GM19438 (cell line): ENCODE measurements around the gene ALDH3A1.
"Not testable (repeated sequence)": the region's sequence is repeated elsewhere in the genome, so short reads cannot be mapped to it uniquely, and the experiment has no call there.

Experiments
- ATAC-seq: cut with Tn5 transposase; IDR thresholded peaks from one replicate; pipeline ENCODE4 v1.9.1; 2021; ENCODE audit warnings: low read depth; ENCODE audit not compliant: unreplicated experiment

The ALDH3A1 gene

DNA sequence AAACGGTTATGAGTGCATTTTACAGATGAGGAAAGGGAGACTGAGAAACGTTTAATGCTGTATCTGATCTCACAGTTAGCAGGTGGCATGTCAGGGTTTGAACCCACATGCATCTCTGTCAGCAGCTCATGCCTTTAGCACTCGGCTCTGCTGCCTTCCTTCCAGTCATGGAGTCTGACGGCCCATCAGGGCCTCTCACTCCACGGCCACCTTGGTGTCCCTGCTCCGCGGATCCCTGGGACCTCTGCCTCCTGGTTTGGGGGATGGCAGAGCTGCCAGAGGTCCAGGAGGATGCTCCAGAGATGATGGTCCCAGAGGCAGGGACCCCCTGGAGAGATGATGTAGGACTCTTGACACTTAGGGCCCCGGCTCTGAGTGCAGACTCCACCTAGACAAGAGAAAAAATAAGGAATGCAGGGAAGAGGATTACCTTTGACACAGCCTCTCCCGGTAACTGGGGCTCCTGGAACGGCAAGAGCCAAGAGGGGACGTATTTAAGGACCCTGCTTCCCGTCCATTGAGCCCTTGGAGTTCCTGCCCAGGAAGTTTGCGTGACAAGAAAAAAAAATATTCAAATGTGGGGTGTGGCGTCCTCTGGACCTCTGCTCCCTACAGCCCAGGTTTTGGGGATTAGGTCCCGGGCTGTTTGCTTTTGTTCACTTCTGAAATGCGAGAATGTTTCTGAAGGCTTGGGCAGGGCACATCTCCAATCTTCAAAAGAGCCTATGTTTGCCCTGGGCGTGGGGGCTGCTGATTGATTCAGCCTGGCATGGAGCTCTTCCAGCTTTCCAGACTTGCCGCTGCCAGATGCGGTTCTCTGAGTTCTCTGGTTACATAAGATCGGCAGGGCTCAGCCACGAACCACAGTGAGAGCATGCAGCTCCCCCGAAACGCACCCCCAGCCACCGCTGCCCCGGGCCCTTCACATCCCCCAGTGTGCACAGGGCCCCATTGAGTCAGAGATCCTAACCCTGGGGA lies at the start of gene ALDH3A1:
ALDH3A1 (minus strand) TSS at position 470 of the 978 bp plus-strand sequence. CDS start 3,169 bp downstream, outside the sequence.
- ATAC-seq = no peak

DNA sequence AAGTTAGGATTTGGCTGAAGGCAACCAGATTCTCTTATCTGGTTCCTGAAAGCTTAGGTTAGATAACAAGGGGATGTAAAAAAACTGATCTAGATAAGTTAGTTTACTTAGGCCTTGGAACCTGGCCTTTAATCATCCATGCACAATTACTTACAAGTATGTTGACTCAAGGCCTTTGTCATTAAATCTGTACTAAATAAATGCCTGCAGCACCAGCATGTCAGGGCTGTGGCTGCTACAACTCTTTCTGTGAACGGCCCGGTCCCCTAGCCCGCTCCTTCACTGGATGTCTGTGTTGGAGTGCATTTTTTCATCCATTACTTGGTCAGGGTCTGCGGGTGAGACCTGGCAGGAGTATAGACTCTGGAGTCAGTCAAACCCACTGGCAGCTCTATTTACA lies 48.4 kb upstream of the ALDH3A1 start:
- ATAC-seq = no peak

GRCh38 chr17:19791918-19792550 lies 43.9 kb upstream of the ALDH3A1 start:
- no peak for ATAC-seq

DNA sequence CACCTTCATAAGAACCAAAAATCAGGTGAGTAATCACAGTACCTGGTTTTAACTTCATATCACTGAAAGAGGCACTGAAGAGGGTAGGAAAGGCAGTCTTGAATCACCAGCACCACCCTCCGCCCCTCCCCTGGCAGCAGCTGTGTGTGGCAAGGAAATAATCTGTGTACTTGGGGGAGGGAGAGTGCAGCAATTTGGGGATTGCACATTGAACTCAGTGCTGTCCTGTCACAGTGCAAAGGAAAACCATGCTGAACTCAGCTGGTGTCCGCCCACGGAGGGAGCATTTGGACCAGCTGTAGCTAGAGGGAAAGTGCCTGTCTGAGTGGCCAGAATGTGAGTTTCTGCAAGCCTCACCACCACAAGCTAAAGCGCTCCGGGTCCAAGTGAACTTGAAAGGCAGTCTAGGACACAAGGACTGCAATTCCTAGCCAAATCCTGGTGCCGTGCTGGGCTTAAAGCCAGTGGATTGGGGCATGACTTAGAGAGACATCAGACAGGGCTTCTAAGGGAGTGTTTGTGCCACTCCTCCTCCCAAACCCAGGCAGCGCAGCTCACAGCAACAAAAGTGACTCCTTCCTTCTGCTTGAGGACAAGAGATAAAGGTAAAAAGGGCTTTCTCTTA lies 39.7 kb upstream of the ALDH3A1 start:
- no peak for ATAC-seq

DNA sequence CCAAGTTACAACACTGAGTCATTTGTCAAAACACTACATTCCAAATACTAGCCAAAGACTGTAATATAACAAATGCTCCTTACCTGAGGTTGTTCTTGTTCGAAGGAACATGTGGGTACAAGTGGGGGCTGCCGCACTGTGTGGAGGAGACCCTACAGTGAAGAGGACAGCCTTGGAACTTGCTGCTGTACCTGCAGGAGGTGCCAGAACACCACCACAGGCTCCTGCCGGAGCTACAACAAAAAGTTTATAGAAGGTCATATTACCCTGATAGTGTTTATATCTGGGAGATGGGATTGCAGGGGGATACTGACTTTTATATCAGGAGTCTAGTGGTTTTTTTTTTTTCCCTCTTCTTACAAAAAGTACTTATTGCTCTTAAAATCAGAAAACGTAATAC lies 37.8 kb upstream of the ALDH3A1 start:
- no peak for ATAC-seq

- no peak for ATAC-seq
These were observed 33.7 kb upstream of the ALDH3A1 start for GRCh38 chr17:19781488-19782458.

DNA sequence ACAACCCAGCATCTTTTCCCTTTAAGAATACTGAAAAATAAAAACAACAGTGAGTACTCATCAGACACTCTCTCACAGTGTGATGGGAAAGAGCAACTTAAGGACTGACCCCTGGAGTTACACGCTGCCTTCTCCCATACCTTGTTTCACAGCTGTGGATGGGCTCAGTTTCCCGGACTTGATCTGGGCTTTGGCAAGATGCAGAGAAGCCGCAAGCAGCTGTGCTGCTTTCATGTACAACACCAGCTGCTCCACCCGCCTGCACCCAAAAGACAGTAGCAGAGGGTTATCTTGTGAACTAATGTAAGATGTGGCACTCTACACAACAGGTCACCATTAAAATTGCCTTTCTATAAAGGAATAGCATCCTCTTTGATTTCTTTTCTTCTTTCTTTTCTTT lies 32.7 kb upstream of the ALDH3A1 start:
- ATAC-seq = no peak

- ATAC-seq = no peak
These were observed 25.4 kb upstream of the ALDH3A1 start for GRCh38 chr17:19773534-19773933.

DNA sequence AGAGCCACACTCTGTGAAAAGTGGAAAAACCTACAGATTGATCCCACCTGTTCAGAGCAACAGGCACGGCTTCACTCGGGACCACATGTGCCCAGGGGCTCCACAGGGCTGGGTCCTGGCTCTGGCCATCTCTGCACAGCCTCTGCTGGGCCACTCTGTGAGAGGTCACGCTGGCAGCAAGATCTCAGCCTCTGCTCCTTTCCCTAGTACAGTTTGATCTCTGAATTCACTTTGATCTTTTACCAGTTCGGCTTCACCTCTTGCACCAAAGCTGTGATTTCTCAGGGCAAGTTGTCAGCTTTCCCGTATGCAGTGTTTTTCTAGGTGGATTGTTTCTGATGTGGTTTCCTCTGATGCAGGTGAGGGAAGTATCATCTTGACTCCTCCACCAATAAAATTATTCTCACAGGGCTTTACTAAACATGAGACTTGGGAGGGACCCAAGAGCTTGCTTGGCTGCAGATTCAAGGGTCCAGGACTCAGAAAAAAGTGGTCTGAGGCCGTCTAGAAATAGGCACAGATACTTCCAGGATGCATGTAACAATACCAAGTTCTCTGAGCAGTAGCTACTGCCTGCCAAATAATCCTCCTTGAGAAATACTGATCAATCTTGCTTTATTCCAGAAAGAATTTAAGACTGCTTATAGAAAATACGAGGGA lies 24.0 kb upstream of the ALDH3A1 start:
- no peak for ATAC-seq

GRCh38 chr17:19770985-19771735 lies 23.1 kb upstream of the ALDH3A1 start:
- ATAC-seq = no peak

DNA sequence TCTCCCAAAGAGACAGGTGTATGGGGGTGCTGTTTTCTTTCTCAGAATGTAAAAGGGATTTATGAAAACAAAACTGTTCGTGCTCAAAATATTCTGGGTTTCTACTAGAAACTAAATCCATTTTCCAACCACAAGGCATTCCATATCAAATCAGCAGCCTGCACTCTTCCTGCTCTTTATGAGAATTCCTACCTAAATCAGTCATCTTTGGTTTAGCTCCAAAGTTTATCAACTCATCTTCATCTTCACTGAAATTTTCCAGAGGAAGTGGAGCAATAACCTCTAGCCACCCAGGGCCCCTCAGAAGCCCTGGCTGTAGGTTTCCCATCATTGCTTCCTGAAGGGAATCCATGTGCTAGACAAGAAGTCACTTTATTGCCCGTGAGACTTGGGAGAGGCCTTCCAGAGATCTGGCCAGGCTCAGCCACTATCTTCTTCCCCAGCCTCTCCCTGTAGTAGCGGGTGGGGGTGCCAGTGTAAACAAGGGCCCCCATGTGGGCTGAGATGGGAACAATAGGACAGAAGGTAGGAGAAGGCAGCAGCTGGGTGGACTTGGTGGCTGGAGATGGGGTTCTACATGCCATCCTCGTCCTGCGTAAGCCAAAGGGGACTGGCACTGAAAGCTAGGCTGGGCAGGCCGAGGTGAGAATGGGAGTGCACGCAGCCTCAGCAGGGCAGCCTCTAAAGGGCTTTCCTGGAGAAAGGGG lies 22.0 kb upstream of the ALDH3A1 start:
- ATAC-seq = no peak

- no peak for ATAC-seq
These were observed 20.1 kb upstream of the ALDH3A1 start for GRCh38 chr17:19768046-19768782.

- ATAC-seq = no peak
These were observed 18.5 kb upstream of the ALDH3A1 start for GRCh38 chr17:19766421-19767270.

- ATAC-seq = no peak
These were observed 17.9 kb upstream of the ALDH3A1 start for GRCh38 chr17:19766016-19766415.

GRCh38 chr17:19763991-19764390 lies 15.9 kb upstream of the ALDH3A1 start:
- ATAC-seq = not testable (repeated sequence)

GRCh38 chr17:19763416-19763815 lies 15.3 kb upstream of the ALDH3A1 start:
- ATAC-seq = no peak

DNA sequence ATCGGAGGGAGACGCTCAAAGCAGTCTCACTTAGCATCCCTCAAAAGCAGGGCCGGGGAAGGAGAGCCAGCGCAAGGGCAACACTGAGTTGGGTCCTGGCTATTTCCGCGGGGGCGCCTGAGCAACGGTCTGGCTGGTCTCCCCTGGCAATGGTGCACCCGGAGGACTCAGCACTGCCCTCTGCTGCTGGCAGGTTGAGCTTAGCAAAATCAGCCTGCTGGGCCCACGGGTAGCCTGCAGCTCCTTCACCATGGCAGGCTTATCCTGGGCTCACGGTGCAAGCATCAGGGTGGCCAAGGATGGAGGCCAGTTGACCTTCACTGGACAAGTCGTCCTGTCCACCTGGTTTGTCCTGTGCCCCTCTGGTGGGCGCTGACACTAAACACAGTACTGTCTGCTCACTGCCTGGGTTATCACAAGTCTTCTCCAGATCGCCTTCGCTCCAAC lies 14.4 kb upstream of the ALDH3A1 start:
- ATAC-seq = no peak
